Lung (tissue), 12 donors: ENCODE results near the gene FXR1. TPM values are rescaled to one million over a fixed set of nuclear protein-coding genes. Genes with fewer than 3 reads are reported as not detected.

ENCODE experiments used
- ATAC-seq: fragments of 200-7000 bp; cut with Tn5 transposase; one replicate; pipeline ENCODE4 v1.9.1; 2020; ENCODE audit warnings: moderate number of reproducible peaks; ENCODE audit not compliant: insufficient read depth, low FRiP score
- DNase-seq, 3 donors: peaks; one replicate each; pipeline ENCODE4 v3.0.0-alpha.2; 2013 to 2017
- H3K27ac ChIP-seq, 2 donors: one replicate each; pipeline ENCODE4 v1.5.1; 2013; ENCODE audit warnings: mild to moderate bottlenecking in 2 of 2, moderate library complexity in 2 of 2, control low read depth in 1 of 2, inconsistent platforms in 1 of 2, low read depth in 1 of 2, low read length in 1 of 2
- H3K27me3 ChIP-seq, 3 donors: one replicate each; pipeline ENCODE4 v1.5.1; 2013; ENCODE audit warnings: low read length in 2 of 3; ENCODE audit not compliant: control insufficient read depth in 3 of 3, insufficient read depth in 3 of 3
- H3K36me3 ChIP-seq, 4 donors: one replicate each; pipeline ENCODE4 v1.5.1; 2013; ENCODE audit warnings: low read length in 4 of 4, mild to moderate bottlenecking in 1 of 4, moderate library complexity in 1 of 4; ENCODE audit not compliant: control insufficient read depth in 4 of 4, insufficient read depth in 4 of 4
- H3K4me1 ChIP-seq, 5 donors: one replicate each; pipeline ENCODE4 v1.5.1; 2013; ENCODE audit warnings: low read length in 5 of 5, mild to moderate bottlenecking in 2 of 5, moderate library complexity in 1 of 5; ENCODE audit not compliant: control insufficient read depth in 5 of 5, insufficient read depth in 5 of 5
- H3K4me3 ChIP-seq: one replicate; pipeline ENCODE4 v1.5.1; 2013; ENCODE audit warnings: mild to moderate bottlenecking, control low read depth, moderate library complexity
- H3K9ac ChIP-seq, 2 donors: one replicate each; pipeline ENCODE4 v1.5.1; 2013; ENCODE audit warnings: low read length in 2 of 2, control low read depth in 1 of 2; ENCODE audit not compliant: insufficient read depth in 1 of 2
- H3K9me3 ChIP-seq, 4 donors: one replicate each; pipeline ENCODE4 v1.5.1; 2013; ENCODE audit warnings: low read length in 3 of 4, mild to moderate bottlenecking in 1 of 4, moderate library complexity in 1 of 4; ENCODE audit not compliant: control insufficient read depth in 4 of 4, insufficient read depth in 3 of 4
- CTCF ChIP-seq: IDR thresholded peaks from 2 replicates; pipeline ENCODE4 v1.5.1; 2012; ENCODE audit warnings: mild to moderate bottlenecking; ENCODE audit errors: control extremely low read depth, extremely low read depth
- WGBS, 2 donors: extraction: QIAGEN DNeasy Blood & Tissue Kit; methylation state at CpG; one replicate each; pipeline ENCODE4 v1.1.7; 2013; 5-methylcytosine and 5-hydroxymethylcytosine counted together
- polyA plus RNA-seq, 2 donors: library from polyadenylated mRNA; stranded (reverse); fragments of 200-250 nt; gene quantifications; one replicate each; pipeline ENCODE4 v1.2.1, GENCODE V29; 2013
- total RNA-seq, 2 donors: library from RNA; depleted of rRNA in 1 of 2; stranded (reverse); fragments of >200 nt in 1 of 2; gene quantifications; one replicate each; pipeline ENCODE4 v1.2.1, GENCODE V29; 2014 to 2021
- donor health status: control.
- donor health status: control.
- donor health status: Bipolar disorder and iron deficiency.
- donor health status: healthy.
- donor health status: DM: yes; HTN: yes; CAD: no.

FXR1 gene
- total and polyA plus RNA-seq, 4 donors: 45.7 to 315 (median 63.3) TPM

DNA sequence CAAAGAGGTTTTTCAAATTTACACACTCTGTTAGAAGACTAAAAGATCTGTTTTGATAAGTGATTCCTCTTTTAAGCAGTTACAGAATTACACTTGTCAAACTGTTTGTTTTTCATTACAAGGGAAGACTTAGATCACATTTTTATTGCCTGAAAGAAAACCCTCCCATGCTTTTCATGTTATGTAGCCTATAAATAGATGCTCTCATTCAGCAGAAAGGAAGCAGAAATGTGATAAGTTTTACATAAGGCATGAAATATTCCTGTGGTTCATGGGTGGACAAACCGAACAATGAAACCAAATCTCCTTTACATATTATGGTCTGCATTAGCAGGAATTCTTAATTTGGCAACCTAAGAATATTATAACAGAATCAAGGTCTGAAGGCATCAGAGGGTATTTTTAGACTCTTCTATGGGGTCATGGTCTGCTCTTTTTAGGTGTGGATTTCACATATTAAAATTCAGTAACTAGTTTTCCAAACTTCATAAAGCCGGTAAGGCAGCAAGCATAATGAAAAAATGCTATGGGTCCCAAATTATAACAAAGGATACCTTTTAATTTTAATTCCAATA, 37.3 kb upstream of the FXR1 start:
- no peaks in the 10 kb centered on the region for H3K9me3 ChIP-seq
- no peak overlapping the region for H3K27ac ChIP-seq
- no peaks in the 10 kb centered on the region for H3K27me3 ChIP-seq
- peaks cover 0 to 5% (median 0%) of the 10 kb centered on the region in 5 donors for H3K4me1 ChIP-seq
- TF ChIP-seq CTCF: no peak
- DNase-seq: no peak
- no peak overlapping the region for H3K9ac ChIP-seq
- H3K4me3 ChIP-seq: no peak overlapping the region
- H3K36me3 ChIP-seq: no peaks in the 10 kb centered on the region
- no peak for ATAC-seq
- WGBS, 2 donors: 68 to 76% methylated on average over 2 of the region's 2 CpGs

DNA sequence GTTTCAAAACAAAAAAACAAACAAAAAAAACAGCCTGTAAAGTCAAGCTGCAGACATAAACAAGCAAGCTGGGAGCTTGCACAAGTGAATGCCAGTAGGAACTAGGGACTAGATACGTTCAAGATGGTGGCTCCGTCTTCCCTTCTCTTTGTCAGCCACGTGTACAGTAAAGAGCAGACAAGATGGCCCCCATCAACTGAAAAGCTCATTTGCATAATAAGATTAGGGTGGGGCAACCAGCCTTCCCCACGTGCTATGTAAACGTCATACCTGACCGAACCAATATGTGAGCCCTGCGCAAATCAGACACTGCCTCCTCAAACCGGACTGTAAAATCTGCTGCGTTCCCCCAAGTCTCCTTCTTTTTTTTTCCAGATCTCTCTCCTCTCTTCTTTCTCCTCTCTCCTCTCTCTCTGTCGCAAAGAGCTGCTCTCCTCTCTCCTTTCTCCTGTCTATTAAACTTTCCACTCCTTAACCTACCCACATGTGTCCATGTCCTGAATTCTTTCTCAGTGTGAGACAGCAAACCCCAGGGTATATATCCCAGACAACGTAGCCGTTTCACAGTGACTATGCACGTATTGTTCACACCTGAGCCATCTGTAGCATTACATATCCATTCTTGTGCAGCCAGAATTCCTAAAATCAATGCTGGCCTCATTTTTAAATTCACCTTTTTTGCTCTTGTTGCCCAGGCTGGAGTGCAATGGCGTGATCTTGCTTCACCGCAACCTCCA, 31.2 kb upstream of the FXR1 start:
- no peak overlapping the region for H3K4me3 ChIP-seq

DNA sequence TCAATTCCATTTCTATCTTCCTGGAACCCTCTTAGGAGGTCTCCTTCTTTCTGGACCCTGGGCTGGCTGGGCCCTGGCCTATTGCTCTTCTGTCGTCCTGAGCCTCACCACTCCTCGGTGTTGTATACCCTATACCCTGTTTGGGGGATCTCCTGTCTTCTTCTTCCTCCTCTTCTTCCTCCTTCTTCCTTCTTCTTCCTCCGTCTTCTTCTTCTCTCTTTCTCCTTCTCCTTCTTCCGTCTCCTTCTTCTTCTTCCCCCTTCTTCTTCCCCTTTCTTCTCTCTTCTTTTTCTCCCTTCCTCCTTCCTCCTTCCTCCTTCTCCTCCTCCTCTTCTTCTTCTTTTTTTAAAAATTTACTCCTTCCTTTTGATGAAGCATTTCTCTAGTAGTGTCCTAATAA, 30.4 kb upstream of the FXR1 start:
- H3K27ac ChIP-seq: no peak overlapping the region
- TF ChIP-seq CTCF: no peak
- ATAC-seq (no peak), DNase-seq (no peak)
- H3K9ac ChIP-seq: no peak overlapping the region
- H3K27me3 ChIP-seq: no peaks in the 10 kb centered on the region
- no peaks in the 10 kb centered on the region for H3K9me3 ChIP-seq
- no peaks in the 10 kb centered on the region for H3K36me3 ChIP-seq
- WGBS, 2 donors: 63 to 70% methylated on average over 4 of the region's 4 CpGs
- H3K4me1 ChIP-seq: no peaks in the 10 kb centered on the region
- no peak overlapping the region for H3K4me3 ChIP-seq

More for the DNA sequence above, 31.2 kb upstream of the FXR1 start:
- no peaks in the 10 kb centered on the region for H3K9me3 ChIP-seq
- TF ChIP-seq CTCF: no peak
- DNase-seq: no peak
- 87 to 95% methylated on average over 15 of the region's 15 CpGs for WGBS, 2 donors
- no peaks in the 10 kb centered on the region for H3K4me1 ChIP-seq
- no peak overlapping the region for H3K9ac ChIP-seq
- no peaks in the 10 kb centered on the region for H3K27me3 ChIP-seq
- no peak overlapping the region for H3K27ac ChIP-seq
- H3K36me3 ChIP-seq: no peaks in the 10 kb centered on the region
- no peak for ATAC-seq
